SK-N-SH (cell line): Measurements from ENCODE around the gene ZNF219. TPM values are rescaled to one million over a fixed set of nuclear protein-coding genes. Genes with fewer than 3 reads are reported as not detected.

Experiments
- CTCF ChIA-PET: fragments of 300-600, 350-600 bp; formaldehyde crosslinking; extraction: SDS; loops from one replicate; lab custom pipeline; 2021; lab: Yijun Ruan, JAX
- POLR2A ChIA-PET: fragments of 350-600 bp; sonication (Branson Sonifier 250); formaldehyde crosslinking; extraction: SDS; loops from one replicate; lab custom pipeline; 2020; ENCODE audit warnings: antibody characterized with exemption, inconsistent platforms; lab: Yijun Ruan, JAX
- DNase-seq: peaks from one replicate; pipeline ENCODE4 v3.0.0; 2012
- H2AFZ ChIP-seq: fragments of 200-600 bp; sonication (generic); 2 replicates; pipeline ENCODE4 v1.8.1; 2016; ENCODE audit warnings: antibody characterized with exemption, mild to moderate bottlenecking, low read depth
- H3F3A ChIP-seq: fragments of 200-600 bp; sonication (generic); replicated peaks from 2 replicates; pipeline ENCODE3; 2016; ENCODE audit warnings: antibody characterized with exemption, mild to moderate bottlenecking; ENCODE audit not compliant: insufficient read depth
- H3K27ac ChIP-seq, 2 experiments: fragments of 200-500 bp in 1 of 2; fragments of 200-600 bp in 1 of 2; sonication (Bioruptor generic) in 1 of 2; sonication (generic), shearing (Covaris generic) in 1 of 2; 2 replicates each; pipeline versions ENCODE4 v1.5.1 to v1.6.1; 2014 to 2016; ENCODE audit warnings: low read depth in 2 of 2, inconsistent platforms in 1 of 2, low read length in 1 of 2, mild to moderate bottlenecking in 1 of 2, mixed read lengths in 1 of 2
- H3K27me3 ChIP-seq: fragments of 200-600 bp; sonication (generic), shearing (Covaris generic); 2 replicates; pipeline ENCODE4 v1.6.1; 2016; ENCODE audit warnings: mixed run types; ENCODE audit not compliant: insufficient read depth
- H3K36me3 ChIP-seq, 2 experiments: fragments of 200-500 bp in 1 of 2; fragments of 200-600 bp in 1 of 2; sonication (Bioruptor generic) in 1 of 2; sonication (generic) in 1 of 2; replicated peaks in 1 of 2; 2 replicates each; pipeline versions ENCODE3 to v1.5.1; 2014 to 2016; ENCODE audit warnings: low read length in 1 of 2, mild to moderate bottlenecking in 1 of 2; ENCODE audit not compliant: insufficient read depth in 2 of 2, control insufficient read depth in 1 of 2
- H3K4me1 ChIP-seq, 2 experiments: fragments of 200-500 bp in 1 of 2; fragments of 200-600 bp in 1 of 2; sonication (Bioruptor generic) in 1 of 2; sonication (generic), shearing (Covaris generic) in 1 of 2; 2 replicates each; pipeline versions ENCODE4 v1.5.1 to v1.6.1; 2014 to 2016; ENCODE audit warnings: low read depth in 1 of 2, low read length in 1 of 2, mixed run types in 1 of 2; ENCODE audit not compliant: insufficient read depth in 2 of 2, control insufficient read depth in 1 of 2
- H3K4me2 ChIP-seq: fragments of 200-600 bp; sonication (generic), shearing (Covaris generic); 2 replicates; pipeline ENCODE4 v1.6.1; 2017; ENCODE audit warnings: mixed run types
- H3K4me3 ChIP-seq, 2 experiments: fragments of 200-500 bp in 1 of 2; fragments of 200-600 bp in 1 of 2; sonication (Bioruptor generic) in 1 of 2; sonication (generic), shearing (Covaris generic) in 1 of 2; 2 replicates each; pipeline versions ENCODE4 v1.5.1 to v1.8.1; 2014 to 2016; ENCODE audit warnings: low read depth in 2 of 2, inconsistent platforms in 1 of 2, low read length in 1 of 2, mild to moderate bottlenecking in 1 of 2, mixed read lengths in 1 of 2, moderate library complexity in 1 of 2
- H3K79me2 ChIP-seq: fragments of 200-600 bp; sonication (generic); 2 replicates; pipeline ENCODE4 v1.8.1; 2017; ENCODE audit warnings: mild to moderate bottlenecking; ENCODE audit not compliant: insufficient read depth
- H3K9ac ChIP-seq: fragments of 200-600 bp; sonication (generic); 2 replicates; pipeline ENCODE4 v1.6.1; 2017; ENCODE audit warnings: mixed run types
- H3K9me2 ChIP-seq: fragments of 200-600 bp; sonication (generic); 2 replicates; pipeline ENCODE4 v1.6.1; 2017; ENCODE audit warnings: mixed run types
- H3K9me3 ChIP-seq: fragments of 200-600 bp; sonication (generic); 2 replicates; pipeline ENCODE4 v1.6.1; 2017; ENCODE audit warnings: mixed run types, mild to moderate bottlenecking, moderate library complexity
- H4K20me1 ChIP-seq: fragments of 200-600 bp; sonication (generic); 2 replicates; pipeline ENCODE4 v1.6.1; 2017; ENCODE audit warnings: mild to moderate bottlenecking, mixed run types; ENCODE audit not compliant: insufficient read depth
- ELF1 ChIP-seq: IDR thresholded peaks from 2 replicates; pipeline ENCODE4 v1.4.0; 2012
- EP300 ChIP-seq, 2 experiments: IDR thresholded peaks; 2 replicates each; pipeline versions ENCODE4 v1.4.0 to v1.6.1; 2012; ENCODE audit warnings: borderline replicate concordance in 1 of 2, low read depth in 1 of 2, low read length in 1 of 2
- FOXJ3 ChIP-seq: sonication (generic); formaldehyde crosslinking; IDR thresholded peaks from 2 replicates; pipeline ENCODE4 v1.5.1; 2020; ENCODE audit warnings: mild to moderate bottlenecking, missing genetic modification reagents
- MEF2A ChIP-seq: IDR thresholded peaks from 2 replicates; pipeline ENCODE4 v1.4.0; 2012; ENCODE audit warnings: low read depth, borderline replicate concordance
- MXI1 ChIP-seq: IDR thresholded peaks from 2 replicates; pipeline ENCODE4 v1.6.1; 2012; ENCODE audit warnings: mild to moderate bottlenecking, low read depth, low read length, improper control_type of control experiment
- NFIC ChIP-seq: IDR thresholded peaks from 2 replicates; pipeline ENCODE4 v1.4.0; 2012; ENCODE audit warnings: borderline replicate concordance
- RAD21 ChIP-seq: IDR thresholded peaks from 2 replicates; pipeline ENCODE4 v1.6.1; 2012; ENCODE audit warnings: mild to moderate bottlenecking, low read length
- RCOR1 ChIP-seq: fragments of 150-350 bp; IDR thresholded peaks from 2 replicates; pipeline ENCODE4 v1.6.1; 2017; ENCODE audit warnings: antibody characterized with exemption, low read length
- RFX5 ChIP-seq: IDR thresholded peaks from 2 replicates; pipeline ENCODE4 v1.6.1; 2012; ENCODE audit warnings: mild to moderate bottlenecking, improper control_type of control experiment, low read length
- RXRA ChIP-seq: IDR thresholded peaks from 2 replicates; pipeline ENCODE4 v1.4.0; 2012; ENCODE audit warnings: low read depth, mild to moderate bottlenecking, borderline replicate concordance
- SMC3 ChIP-seq: IDR thresholded peaks from 2 replicates; pipeline ENCODE4 v1.6.1; 2012; ENCODE audit warnings: low read depth, low read length, improper control_type of control experiment
- TAF1 ChIP-seq: IDR thresholded peaks from 2 replicates; pipeline ENCODE4 v1.6.1; 2012; ENCODE audit warnings: low read depth, mild to moderate bottlenecking, low read length, moderate library complexity, borderline replicate concordance
- TCF12 ChIP-seq: IDR thresholded peaks from 2 replicates; pipeline ENCODE4 v1.4.0; 2012
- WGBS: methylation state at CpG from one replicate; pipeline ENCODE4 v1.1.6; 2017; ENCODE audit warnings: low lambda C conversion rate; 5-methylcytosine and 5-hydroxymethylcytosine counted together
- polyA plus RNA-seq, 3 experiments: library from polyadenylated mRNA; depleted of rRNA; stranded (reverse); fragments of >200 nt; gene quantifications; 2 replicates each; pipeline ENCODE4 v1.2.3, GENCODE V29; 2012
- TF ChIP-seq, protein P1 (sequence below): IDR thresholded peaks from 2 replicates; pipeline ENCODE4 v1.4.0; 2012; ENCODE audit warnings: low read depth, borderline replicate concordance
- TF ChIP-seq, protein P2 (sequence below): IDR thresholded peaks from 2 replicates; pipeline ENCODE4; 2012
- TF ChIP-seq, protein P3 (sequence below): fragments of 150-350 bp; IDR thresholded peaks from 2 replicates; pipeline ENCODE4 v1.6.1; 2017; ENCODE audit warnings: antibody characterized with exemption, low read length, low read depth, borderline replicate concordance
- TF ChIP-seq, protein P4 (sequence below): fragments of 200-600 bp; sonication (generic); IDR thresholded peaks from 2 replicates; pipeline ENCODE4 v1.6.1; 2017; ENCODE audit warnings: antibody characterized with exemption, mild to moderate bottlenecking, moderate library complexity
- TF ChIP-seq, protein P5 (sequence below): IDR thresholded peaks from 2 replicates; pipeline ENCODE4 v1.6.1; 2012; ENCODE audit warnings: mild to moderate bottlenecking, low read depth, low read length, moderate library complexity
- TF ChIP-seq, protein P6 (sequence below): IDR thresholded peaks from 2 replicates; pipeline ENCODE4 v1.4.0; 2012; ENCODE audit warnings: low read depth

ZNF219 gene
- polyA plus RNA-seq, 1 of the 3 experiments (the other 2 are of a cell fraction), result 24.1 TPM

DNA sequence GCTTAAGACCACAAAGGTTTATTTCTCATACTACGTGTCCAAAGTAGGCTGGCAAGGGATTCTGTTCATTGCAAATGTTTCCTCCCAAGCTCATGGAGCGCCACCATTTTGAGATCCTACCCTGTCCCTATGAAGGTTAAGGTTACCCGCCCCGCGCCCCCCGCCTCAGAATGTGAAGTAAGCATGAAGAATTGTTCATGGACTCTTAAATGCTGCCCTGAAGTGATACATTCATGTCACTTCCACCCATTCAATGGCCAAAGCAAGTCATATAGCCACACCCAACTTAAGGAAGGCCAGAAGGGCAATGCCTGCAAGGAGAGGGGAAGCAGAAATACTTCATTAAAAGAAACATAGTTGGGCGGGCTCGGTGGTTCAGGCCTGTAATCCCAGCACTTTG is 6.6 kb upstream of the ZNF219 start:
- no peaks in the 10 kb centered on the region for H3K36me3 ChIP-seq
- H2AFZ ChIP-seq, result no peak overlapping the region
- WGBS, result 86% methylated on average over 8 of the region's 8 CpGs
- no peak overlapping the region for H3K9ac ChIP-seq
- DNase-seq, result no peak
- H3K9me2 ChIP-seq, result no peaks in the 10 kb centered on the region
- peak overlapping the region; percentile 96; the same call in 1 of the 2 replicates for H3K4me2 ChIP-seq
- no peaks in the 10 kb centered on the region for H3K9me3 ChIP-seq
- H3K4me3 ChIP-seq, result no peak overlapping the region
- H3K27ac ChIP-seq, result peak overlapping the region in 1 of 2 experiments; percentile 99; a peak in 2 of 4 replicates
- POLR2A ChIA-PET, result interaction anchor here (1.2 to 2.9 kb wide), 5 partner anchors 10 to 90 kb away, joined by 3 to 14 read pairs (median 8); partner anchors contain the start of gene ARHGEF40
- H3F3A ChIP-seq, result peaks cover 10% of the 10 kb centered on the region
- CTCF ChIA-PET, result interaction anchor here (0.6 to 20.5 kb wide), 37 partner anchors 7 to 643 kb away, joined by 3 to 555 read pairs (median 6); partner anchors contain the start of genes ARHGEF40, METTL17, NDRG2 and PIP4P1
- peaks cover 10 to 29% of the 10 kb centered on the region in 2 experiments for H3K4me1 ChIP-seq
- TF ChIP-seq EP300 (IDR thresholded peaks at IDR 0.05; ENCODE audit: borderline replicate concordance in 1 of 2, low read depth in 1 of 2, low read length in 1 of 2) (no peak), MEF2A (no peak), MXI1 (no peak), RCOR1 (no peak), SMC3 (no peak), TCF12 (no peak), RAD21 (no peak), FOXJ3 (CRISPR knock-in tag) (no peak), TAF1 (no peak)
- TF ChIP-seq, protein P1, sequence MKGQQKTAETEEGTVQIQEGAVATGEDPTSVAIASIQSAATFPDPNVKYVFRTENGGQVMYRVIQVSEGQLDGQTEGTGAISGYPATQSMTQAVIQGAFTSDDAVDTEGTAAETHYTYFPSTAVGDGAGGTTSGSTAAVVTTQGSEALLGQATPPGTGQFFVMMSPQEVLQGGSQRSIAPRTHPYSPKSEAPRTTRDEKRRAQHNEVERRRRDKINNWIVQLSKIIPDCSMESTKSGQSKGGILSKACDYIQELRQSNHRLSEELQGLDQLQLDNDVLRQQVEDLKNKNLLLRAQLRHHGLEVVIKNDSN, result no peak
- TF ChIP-seq, protein P2, sequence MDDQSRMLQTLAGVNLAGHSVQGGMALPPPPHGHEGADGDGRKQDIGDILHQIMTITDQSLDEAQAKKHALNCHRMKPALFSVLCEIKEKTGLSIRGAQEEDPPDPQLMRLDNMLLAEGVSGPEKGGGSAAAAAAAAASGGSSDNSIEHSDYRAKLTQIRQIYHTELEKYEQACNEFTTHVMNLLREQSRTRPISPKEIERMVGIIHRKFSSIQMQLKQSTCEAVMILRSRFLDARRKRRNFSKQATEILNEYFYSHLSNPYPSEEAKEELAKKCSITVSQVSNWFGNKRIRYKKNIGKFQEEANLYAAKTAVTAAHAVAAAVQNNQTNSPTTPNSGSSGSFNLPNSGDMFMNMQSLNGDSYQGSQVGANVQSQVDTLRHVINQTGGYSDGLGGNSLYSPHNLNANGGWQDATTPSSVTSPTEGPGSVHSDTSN, result no peak
- TF ChIP-seq, protein P3, sequence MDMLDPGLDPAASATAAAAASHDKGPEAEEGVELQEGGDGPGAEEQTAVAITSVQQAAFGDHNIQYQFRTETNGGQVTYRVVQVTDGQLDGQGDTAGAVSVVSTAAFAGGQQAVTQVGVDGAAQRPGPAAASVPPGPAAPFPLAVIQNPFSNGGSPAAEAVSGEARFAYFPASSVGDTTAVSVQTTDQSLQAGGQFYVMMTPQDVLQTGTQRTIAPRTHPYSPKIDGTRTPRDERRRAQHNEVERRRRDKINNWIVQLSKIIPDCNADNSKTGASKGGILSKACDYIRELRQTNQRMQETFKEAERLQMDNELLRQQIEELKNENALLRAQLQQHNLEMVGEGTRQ, result no peak
- H3K79me2 ChIP-seq, result no peaks in the 10 kb centered on the region
- no peaks in the 10 kb centered on the region for H3K27me3 ChIP-seq
- no peaks in the 10 kb centered on the region for H4K20me1 ChIP-seq

DNA sequence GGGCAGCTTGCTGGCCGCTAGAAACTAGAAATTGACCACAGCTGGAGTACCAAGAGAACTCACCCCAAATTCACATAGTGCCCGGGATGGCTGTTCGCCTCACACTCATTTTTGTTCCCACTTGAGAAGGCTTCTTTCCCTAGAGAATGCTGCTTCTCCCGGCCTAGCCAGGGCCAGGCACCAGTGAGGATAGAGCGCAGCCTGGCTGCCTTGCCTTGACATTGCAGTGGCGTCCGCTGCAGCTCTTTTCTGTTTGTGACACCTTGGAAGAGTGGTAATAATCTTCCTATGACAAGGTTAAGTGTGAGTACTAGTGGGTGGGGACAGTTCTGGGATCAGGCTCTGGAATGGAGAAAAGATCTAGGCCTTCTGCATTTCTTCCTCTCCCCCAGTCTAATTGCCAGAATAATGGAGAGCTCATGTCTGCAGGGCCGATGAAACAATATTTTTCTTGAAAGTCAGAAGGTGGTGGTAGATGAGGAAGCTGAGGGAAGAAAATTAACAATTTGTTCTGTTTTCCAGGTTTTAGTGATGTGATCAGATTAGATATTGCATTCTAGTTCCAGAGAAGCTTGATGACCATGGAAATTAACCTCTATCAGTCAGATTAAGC is 6.1 kb upstream of the ZNF219 start:
- H3K9me3 ChIP-seq, result no peaks in the 10 kb centered on the region
- H3K9ac ChIP-seq, result peak overlapping the region; percentile 96
- H3K27ac ChIP-seq, result peak overlapping the region; percentile 90 to 99
- WGBS, result 11% methylated on average over 8 of the region's 8 CpGs
- no peaks in the 10 kb centered on the region for H3K27me3 ChIP-seq
- no peaks in the 10 kb centered on the region for H4K20me1 ChIP-seq
- H3K4me1 ChIP-seq, result peaks cover 14 to 33% of the 10 kb centered on the region in 2 experiments
- peak overlapping the region; percentile 86 for H2AFZ ChIP-seq
- H3K9me2 ChIP-seq, result no peaks in the 10 kb centered on the region
- H3K79me2 ChIP-seq, result no peaks in the 10 kb centered on the region
- ChIA-PET POLR2A (interaction anchor here (1.0 to 2.9 kb wide), 6 partner anchors 9 to 90 kb away, joined by 3 to 14 read pairs (median 6); partner anchors contain the start of gene ARHGEF40), CTCF (interaction anchor here (0.6 to 20.5 kb wide), 43 partner anchors 8 to 643 kb away, joined by 3 to 555 read pairs (median 5); partner anchors contain the start of genes ARHGEF40, METTL17, NDRG2 and PIP4P1)
- DNase-seq, result peak; percentile 75
- peak overlapping the region; percentile 96 for H3K4me2 ChIP-seq
- no peaks in the 10 kb centered on the region for H3K36me3 ChIP-seq
- peak overlapping the region; percentile 82 to 86 for H3K4me3 ChIP-seq
- H3F3A ChIP-seq, result peaks cover 14% of the 10 kb centered on the region
- TF ChIP-seq RFX5, result no peak
- TF ChIP-seq, protein P4, sequence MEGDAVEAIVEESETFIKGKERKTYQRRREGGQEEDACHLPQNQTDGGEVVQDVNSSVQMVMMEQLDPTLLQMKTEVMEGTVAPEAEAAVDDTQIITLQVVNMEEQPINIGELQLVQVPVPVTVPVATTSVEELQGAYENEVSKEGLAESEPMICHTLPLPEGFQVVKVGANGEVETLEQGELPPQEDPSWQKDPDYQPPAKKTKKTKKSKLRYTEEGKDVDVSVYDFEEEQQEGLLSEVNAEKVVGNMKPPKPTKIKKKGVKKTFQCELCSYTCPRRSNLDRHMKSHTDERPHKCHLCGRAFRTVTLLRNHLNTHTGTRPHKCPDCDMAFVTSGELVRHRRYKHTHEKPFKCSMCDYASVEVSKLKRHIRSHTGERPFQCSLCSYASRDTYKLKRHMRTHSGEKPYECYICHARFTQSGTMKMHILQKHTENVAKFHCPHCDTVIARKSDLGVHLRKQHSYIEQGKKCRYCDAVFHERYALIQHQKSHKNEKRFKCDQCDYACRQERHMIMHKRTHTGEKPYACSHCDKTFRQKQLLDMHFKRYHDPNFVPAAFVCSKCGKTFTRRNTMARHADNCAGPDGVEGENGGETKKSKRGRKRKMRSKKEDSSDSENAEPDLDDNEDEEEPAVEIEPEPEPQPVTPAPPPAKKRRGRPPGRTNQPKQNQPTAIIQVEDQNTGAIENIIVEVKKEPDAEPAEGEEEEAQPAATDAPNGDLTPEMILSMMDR, result peak; percentile 94
- TF ChIP-seq, protein P5, sequence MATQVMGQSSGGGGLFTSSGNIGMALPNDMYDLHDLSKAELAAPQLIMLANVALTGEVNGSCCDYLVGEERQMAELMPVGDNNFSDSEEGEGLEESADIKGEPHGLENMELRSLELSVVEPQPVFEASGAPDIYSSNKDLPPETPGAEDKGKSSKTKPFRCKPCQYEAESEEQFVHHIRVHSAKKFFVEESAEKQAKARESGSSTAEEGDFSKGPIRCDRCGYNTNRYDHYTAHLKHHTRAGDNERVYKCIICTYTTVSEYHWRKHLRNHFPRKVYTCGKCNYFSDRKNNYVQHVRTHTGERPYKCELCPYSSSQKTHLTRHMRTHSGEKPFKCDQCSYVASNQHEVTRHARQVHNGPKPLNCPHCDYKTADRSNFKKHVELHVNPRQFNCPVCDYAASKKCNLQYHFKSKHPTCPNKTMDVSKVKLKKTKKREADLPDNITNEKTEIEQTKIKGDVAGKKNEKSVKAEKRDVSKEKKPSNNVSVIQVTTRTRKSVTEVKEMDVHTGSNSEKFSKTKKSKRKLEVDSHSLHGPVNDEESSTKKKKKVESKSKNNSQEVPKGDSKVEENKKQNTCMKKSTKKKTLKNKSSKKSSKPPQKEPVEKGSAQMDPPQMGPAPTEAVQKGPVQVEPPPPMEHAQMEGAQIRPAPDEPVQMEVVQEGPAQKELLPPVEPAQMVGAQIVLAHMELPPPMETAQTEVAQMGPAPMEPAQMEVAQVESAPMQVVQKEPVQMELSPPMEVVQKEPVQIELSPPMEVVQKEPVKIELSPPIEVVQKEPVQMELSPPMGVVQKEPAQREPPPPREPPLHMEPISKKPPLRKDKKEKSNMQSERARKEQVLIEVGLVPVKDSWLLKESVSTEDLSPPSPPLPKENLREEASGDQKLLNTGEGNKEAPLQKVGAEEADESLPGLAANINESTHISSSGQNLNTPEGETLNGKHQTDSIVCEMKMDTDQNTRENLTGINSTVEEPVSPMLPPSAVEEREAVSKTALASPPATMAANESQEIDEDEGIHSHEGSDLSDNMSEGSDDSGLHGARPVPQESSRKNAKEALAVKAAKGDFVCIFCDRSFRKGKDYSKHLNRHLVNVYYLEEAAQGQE, result 0 out of 2 replicates have a peak, but pooled peaks have one; percentile 9
- TF ChIP-seq, protein P6, sequence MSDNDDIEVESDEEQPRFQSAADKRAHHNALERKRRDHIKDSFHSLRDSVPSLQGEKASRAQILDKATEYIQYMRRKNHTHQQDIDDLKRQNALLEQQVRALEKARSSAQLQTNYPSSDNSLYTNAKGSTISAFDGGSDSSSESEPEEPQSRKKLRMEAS, result no peak
- TF ChIP-seq RCOR1, result 0 out of 2 replicates have a peak, but pooled peaks have one; percentile 9
- TF ChIP-seq RXRA, result no peak
- no peak for TF ChIP-seq ELF1
- TF ChIP-seq SMC3, result peak; percentile 90
- no peak for TF ChIP-seq NFIC
